GM12873 (cell line): Measurements from ENCODE around the gene DPH5.

Experiments used
- TF ChIP-seq, protein P1 (sequence below): IDR thresholded peaks from 2 replicates; pipeline ENCODE4 v1.5.1; 2012; ENCODE audit warnings: low read depth, mild to moderate bottlenecking, moderate library complexity, low read length, control low read depth; ENCODE audit not compliant: insufficient read depth; ENCODE audit errors: missing control alignments

Gene DPH5

DNA sequence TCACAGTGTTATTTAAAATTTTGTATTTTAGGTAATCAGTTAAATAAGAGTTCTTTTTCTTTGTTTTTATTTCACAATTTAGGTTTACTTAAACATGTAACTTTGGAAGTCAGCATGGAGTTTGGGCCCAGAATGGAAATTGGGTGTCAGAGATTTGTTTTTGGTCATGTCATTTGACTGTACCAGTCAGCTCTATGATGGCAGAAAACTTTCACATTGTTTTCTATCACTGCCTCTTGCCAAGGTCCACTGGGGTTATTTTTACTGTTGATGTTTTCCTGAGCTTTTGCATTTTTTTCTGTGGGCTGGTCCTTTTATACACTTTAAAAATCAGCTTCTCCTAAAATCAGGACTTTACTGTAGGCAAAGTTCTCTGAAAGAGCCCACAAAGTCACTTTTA is 75.2 kb downstream of the DPH5 start:
- TF ChIP-seq, protein P1, sequence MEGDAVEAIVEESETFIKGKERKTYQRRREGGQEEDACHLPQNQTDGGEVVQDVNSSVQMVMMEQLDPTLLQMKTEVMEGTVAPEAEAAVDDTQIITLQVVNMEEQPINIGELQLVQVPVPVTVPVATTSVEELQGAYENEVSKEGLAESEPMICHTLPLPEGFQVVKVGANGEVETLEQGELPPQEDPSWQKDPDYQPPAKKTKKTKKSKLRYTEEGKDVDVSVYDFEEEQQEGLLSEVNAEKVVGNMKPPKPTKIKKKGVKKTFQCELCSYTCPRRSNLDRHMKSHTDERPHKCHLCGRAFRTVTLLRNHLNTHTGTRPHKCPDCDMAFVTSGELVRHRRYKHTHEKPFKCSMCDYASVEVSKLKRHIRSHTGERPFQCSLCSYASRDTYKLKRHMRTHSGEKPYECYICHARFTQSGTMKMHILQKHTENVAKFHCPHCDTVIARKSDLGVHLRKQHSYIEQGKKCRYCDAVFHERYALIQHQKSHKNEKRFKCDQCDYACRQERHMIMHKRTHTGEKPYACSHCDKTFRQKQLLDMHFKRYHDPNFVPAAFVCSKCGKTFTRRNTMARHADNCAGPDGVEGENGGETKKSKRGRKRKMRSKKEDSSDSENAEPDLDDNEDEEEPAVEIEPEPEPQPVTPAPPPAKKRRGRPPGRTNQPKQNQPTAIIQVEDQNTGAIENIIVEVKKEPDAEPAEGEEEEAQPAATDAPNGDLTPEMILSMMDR: no peak

DNA sequence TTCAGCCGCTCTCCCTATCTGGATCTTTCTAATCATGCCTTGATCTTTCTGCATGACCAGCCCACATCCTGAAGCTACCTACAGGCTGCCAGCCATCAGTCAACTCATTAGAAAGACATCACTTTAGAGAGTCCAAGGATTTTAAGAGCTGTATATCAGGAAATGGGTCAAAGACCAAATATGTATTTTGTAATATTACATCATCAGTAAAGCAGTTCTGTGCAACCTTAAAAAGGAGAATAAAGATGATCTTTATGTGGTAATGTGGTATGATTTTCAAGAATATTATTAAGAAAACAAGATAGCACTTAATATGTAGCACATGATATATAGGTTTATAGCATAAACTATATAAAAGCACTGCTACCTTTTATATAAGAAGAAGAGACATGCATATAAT is 82.1 kb downstream of the DPH5 start:
- TF ChIP-seq, protein P1: no peak

DNA sequence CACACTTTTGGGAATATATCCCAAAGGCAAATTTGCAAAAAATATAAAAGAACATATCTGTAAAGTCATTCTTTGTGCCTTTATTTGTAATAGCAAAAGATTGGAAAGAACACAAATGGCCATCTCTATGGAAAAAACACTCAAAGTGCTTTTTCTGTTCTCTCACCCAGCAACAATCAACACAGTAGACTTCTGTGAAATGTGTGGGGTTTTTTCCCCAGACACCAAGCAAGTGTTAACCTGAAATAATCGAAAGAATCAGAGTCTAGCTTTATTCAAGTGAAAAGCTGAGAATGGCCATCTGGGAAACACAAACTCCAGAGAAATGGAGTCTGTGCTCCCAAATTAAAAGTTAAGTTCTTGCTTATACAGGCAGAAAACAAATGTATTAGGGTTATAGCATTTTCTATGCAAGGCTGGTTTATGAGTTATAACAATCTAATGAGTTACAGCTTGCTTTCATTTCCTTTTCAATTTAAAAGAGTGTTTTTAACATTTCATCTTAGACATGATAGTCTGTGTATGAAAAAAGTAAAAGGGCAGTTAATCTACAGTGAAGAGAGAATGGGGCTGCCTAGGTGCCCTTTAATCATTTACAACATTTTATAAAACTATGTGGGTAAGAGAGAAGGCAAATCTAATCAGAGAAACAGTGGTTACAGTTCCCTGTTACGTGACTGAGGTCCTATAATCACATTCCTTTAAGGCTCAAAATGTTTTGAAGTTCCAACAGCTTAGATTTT is 83.1 kb downstream of the DPH5 start:
- TF ChIP-seq, protein P1: no peak

DNA sequence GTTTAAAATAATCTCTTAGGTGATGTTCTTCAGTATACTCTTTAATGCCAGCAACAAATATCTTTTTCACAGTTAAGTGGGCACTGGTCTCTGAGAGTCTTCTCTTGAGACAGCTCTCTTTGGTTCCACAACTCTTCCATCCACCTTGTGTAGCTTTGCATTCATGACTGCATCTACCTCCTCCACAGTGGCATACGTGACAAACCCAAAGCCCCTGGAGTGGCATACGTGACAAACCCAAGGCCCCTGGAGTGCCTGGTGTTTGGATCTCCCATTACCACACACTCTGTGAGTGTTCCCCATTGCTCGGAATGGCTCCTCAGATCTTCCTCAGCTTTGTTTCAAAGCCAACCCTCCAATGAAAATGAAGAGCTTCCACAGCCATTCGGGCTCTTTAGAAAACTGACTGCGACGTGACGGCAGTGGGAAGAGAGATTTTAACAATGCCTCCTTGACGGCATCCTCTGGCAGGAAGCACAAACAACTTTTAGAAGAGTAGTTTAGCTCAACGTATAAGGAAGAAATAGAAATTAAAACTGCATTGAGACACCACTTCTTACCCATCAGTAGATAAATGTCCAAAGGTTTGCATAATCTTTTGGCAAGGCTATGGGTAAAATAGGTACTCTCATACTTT is 83.9 kb downstream of the DPH5 start:
- TF ChIP-seq, protein P1: no peak

DNA sequence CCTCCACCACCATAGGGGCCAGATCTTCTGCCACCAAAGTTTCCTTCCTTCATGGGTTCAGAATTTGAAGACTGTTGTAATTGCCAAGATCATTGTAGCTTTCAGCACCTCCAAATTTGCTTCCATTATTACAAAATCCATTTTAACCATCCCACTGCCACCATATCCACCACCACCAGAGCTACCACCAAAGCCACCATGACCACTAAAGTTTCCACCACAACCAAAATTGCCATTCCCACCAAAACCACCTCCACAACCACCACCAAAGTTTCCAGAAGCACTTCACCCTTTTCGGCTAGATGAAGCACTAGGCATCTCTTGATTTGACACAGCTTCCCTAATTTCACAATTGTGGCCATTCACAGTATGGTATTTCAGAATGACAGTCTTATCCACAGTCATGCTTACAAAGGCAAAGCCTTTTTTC is 84.5 kb downstream of the DPH5 start:
- TF ChIP-seq, protein P1: no peak
